ENCODE results near the gene PEF1. TPM values are rescaled to one million over a fixed set of nuclear protein-coding genes. Genes with fewer than 3 reads are reported as not detected.

Gene PEF1
- total RNA-seq, 4 donors from 2014 or later = 101 to 124 (median 115) TPM

DNA sequence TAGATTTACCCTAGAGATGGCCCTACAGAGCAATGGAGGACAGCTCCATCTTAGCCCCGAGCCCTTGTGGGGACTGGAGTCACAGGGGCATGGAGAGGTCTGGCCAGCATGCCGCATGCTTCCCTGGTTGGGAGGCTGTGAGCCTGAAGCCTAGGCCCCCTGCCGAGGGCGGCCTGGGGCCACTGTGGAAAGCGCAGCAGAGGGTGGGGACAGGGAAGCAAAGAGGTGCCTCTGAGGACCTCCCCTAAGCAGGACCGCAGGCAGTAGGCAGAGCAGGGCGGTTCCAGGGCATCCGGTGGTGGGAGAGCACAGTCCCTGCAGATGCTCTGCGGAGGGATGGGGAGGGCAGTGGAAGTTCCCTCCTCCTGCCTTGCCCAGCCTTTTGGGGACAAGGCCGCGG is 26.5 kb upstream of the PEF1 start:
- TF ChIP-seq, protein P1, sequence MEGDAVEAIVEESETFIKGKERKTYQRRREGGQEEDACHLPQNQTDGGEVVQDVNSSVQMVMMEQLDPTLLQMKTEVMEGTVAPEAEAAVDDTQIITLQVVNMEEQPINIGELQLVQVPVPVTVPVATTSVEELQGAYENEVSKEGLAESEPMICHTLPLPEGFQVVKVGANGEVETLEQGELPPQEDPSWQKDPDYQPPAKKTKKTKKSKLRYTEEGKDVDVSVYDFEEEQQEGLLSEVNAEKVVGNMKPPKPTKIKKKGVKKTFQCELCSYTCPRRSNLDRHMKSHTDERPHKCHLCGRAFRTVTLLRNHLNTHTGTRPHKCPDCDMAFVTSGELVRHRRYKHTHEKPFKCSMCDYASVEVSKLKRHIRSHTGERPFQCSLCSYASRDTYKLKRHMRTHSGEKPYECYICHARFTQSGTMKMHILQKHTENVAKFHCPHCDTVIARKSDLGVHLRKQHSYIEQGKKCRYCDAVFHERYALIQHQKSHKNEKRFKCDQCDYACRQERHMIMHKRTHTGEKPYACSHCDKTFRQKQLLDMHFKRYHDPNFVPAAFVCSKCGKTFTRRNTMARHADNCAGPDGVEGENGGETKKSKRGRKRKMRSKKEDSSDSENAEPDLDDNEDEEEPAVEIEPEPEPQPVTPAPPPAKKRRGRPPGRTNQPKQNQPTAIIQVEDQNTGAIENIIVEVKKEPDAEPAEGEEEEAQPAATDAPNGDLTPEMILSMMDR (IDR thresholded peaks at IDR 0.05) = no peak
- intact Hi-C loops (cut with DNase I; ENCODE audit: low total_unique reads) = no loop called here
- 77 to 100% methylated on average over 9 to 11 of the region's 11 CpGs for WGBS, 2 donors
- no peak overlapping the region for H3K4me3 ChIP-seq (ENCODE audit: low read depth, poor library complexity, severe bottlenecking)
- no peak for DNase-seq (ENCODE audit: low spot score in 2 of 2)

DNA sequence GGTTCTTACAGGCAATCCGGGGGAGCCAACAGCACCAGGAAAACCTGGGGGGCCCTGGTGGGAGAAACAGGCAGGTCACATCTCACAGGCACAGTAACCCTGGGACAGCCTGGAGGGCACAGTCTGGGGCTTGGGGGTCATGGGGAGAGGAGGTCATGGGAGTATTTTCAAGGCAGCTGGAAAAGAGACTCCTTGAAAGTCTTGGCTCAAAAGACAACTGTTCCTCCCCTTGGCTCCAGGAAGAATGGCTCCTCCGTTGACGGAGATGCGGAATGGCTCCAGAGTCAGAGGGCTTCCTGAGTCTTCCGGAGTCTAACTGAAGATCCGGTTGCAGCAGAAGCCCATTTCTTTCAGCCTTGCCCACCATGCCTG is 25.9 kb upstream of the PEF1 start:
- no peak for DNase-seq (ENCODE audit: low spot score in 2 of 2)
- WGBS, 2 donors = 21 to 59% methylated on average over 6 of the region's 6 CpGs
- TF ChIP-seq, protein P1 (IDR thresholded peaks at IDR 0.05) = no peak
- no peak for TF ChIP-seq POLR2A (IDR thresholded peaks at IDR 0.05)
- no peak overlapping the region for H3K4me3 ChIP-seq (ENCODE audit: low read depth, poor library complexity, severe bottlenecking)
- intact Hi-C loops (cut with DNase I; ENCODE audit: low total_unique reads) = no loop called here

DNA sequence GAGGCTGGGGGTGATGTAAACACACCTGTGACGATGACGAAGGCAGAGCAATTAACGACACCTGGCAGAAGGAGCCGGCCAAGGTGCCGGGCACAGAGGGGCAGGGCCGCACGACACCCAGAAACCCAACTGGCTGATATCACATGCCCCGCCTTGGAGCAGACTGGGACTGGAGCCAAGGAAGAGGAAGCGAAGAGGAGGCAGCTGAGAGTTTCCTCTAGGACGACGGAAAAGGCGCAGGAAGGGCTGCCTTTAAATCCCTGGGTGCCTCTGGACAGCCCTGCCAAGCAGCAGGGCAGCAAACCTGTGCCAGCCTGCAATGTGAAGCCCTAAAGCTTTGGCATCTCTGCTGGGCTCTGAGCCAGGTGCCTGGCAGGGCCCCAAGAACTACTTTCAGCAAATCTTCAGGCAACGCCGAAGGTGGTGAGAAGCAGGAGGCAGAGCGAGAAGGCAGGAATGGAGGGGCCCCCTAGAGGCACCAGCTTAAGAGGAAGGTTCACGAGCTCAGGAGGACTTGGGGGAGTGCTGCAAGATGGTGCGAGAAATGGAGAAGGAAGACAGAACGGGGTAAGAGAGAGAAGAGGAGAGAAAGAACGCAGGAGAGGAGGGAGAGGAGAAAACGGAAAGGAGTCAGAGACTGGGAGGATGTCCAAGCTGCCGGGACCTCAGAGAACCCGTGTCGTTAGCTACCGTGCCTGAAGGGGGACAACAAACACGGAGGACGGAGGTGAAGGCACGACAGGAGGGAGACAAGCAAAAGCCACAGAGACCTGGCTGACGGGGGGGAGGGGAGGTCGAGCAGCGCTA is 25.3 kb upstream of the PEF1 start:
- intact Hi-C loops (cut with DNase I; ENCODE audit: low total_unique reads) = no loop called here
- no peak overlapping the region for H3K4me3 ChIP-seq (ENCODE audit: low read depth, poor library complexity, severe bottlenecking)
- TF ChIP-seq POLR2A (IDR thresholded peaks at IDR 0.05) = no peak
- TF ChIP-seq, protein P1 (IDR thresholded peaks at IDR 0.05) = no peak
- peak; percentile 84 to 92 for DNase-seq (ENCODE audit: low spot score in 2 of 2)
- 13 to 16% methylated on average over 30 of the region's 30 CpGs for WGBS, 2 donors

DNA sequence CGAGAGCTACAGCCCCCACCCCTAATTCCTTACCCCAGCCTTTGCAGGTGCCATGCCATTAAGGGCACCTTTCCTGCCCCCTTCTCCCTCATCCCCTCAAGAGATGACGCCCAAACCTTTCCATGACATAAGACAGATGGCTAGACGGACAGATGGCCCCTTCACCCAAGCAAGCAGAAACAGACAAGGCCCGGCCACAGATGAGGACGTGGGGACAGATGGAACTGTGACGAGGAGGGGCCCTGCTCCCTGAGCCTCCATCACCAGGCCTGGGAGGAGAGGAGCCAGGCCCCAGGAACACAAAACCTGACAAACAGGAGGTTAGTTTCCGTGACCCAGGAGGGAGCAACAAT is 24.7 kb upstream of the PEF1 start:
- TF ChIP-seq, protein P1 (IDR thresholded peaks at IDR 0.05) = no peak
- no peak for TF ChIP-seq POLR2A (IDR thresholded peaks at IDR 0.05)

DNA sequence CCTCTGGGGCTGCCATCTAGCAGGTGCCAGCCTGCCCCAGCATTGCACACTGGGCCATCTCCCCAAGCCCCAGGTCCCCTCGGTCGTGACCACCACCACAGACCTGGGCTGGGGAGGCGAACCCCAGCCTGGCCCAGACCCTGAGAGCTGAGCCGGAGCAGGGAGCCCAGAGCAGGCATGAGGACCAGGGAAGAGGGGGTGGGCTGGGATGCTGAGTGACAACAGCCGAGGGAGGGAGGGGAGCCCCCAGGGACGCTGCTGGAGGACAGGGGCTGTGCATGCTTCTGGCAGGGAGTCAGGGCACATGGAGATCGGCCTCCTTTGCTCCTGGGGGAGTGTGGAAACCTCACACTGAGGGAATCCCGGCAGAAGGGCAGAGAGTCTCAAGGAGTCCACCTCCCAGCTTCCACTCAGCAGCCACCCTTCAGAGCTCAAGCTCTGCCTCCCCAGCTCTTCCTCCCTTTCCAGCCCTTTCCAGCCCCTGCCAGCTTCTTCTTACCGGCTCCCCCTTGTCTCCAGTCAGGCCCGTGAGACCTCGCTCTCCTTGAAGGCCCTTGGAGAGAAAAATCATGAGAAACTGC is 23.7 kb upstream of the PEF1 start:
- 68 to 73% methylated on average over 11 of the region's 11 CpGs for WGBS, 2 donors
- DNase-seq (ENCODE audit: low spot score in 2 of 2) = no peak
- no peak for TF ChIP-seq POLR2A (IDR thresholded peaks at IDR 0.05)
- TF ChIP-seq, protein P1 (IDR thresholded peaks at IDR 0.05) = no peak
- H3K4me3 ChIP-seq (ENCODE audit: low read depth, poor library complexity, severe bottlenecking) = no peak overlapping the region
- intact Hi-C loops (cut with DNase I; ENCODE audit: low total_unique reads) = no loop called here

More for the DNA sequence above, 24.7 kb upstream of the PEF1 start:
- no peak overlapping the region for H3K4me3 ChIP-seq (ENCODE audit: low read depth, poor library complexity, severe bottlenecking)
- WGBS, 2 donors = 34 to 49% methylated on average over 7 of the region's 7 CpGs
- no peak for DNase-seq (ENCODE audit: low spot score in 2 of 2)
- intact Hi-C loops (cut with DNase I; ENCODE audit: low total_unique reads) = no loop called here
